ENCODE measurements around the gene CPN2.
A peak's percentile ranks its signal among the peaks of the same experiment; 100 is the strongest.

The CPN2 gene

GRCh38 chr3:194367992-194368841 is 17.1 kb upstream of the CPN2 start:
- peak; percentile 10 for ATAC-seq
- TF ChIP-seq GLIS3 (CRISPR knock-in tag; IDR thresholded peaks at IDR 0.05) (no peak), TSHZ2 (CRISPR knock-in tag; IDR thresholded peaks at IDR 0.05) (no peak), SNAI2 (CRISPR knock-in tag; IDR thresholded peaks at IDR 0.05) (no peak), ZNF8 (CRISPR knock-in tag; IDR thresholded peaks at IDR 0.05) (no peak), PATZ1 (CRISPR knock-in tag; IDR thresholded peaks at IDR 0.05; ENCODE audit: borderline replicate concordance) (no peak), TCF4 (CRISPR knock-in tag; IDR thresholded peaks at IDR 0.05; ENCODE audit: borderline replicate concordance) (peak; percentile 55; the same call in 1 of the 2 replicates)

DNA sequence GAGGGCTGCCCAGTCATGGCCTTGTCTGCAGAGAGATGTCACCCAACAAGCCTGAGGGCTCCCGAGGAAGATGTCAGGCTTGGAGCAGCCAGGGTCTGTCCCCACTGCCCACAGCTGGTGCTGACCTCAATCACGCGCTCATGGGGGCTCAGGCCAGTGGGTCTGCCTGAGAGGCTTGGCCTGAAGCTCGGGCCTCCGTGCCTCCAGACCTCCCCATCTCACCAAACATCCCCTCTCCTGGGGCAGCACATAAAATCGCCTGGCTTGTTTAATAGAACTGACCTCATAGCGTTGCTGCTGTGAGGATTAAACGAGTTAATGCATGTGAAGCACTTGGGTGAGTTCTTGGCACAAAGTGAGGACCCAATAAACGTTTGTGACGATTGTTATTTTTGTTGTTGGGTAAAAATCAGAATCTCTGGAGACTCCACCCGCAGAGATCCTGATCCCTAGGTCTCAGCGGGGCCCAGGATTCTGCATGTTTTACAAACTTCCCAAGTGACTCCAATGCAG is 14.9 kb upstream of the CPN2 start:
- ATAC-seq: no peak
- TF ChIP-seq ZNF8 (CRISPR knock-in tag; IDR thresholded peaks at IDR 0.05) (no peak), TCF4 (CRISPR knock-in tag; IDR thresholded peaks at IDR 0.05; ENCODE audit: borderline replicate concordance) (no peak), SNAI2 (CRISPR knock-in tag; IDR thresholded peaks at IDR 0.05) (no peak), ZNF70 (CRISPR knock-in tag; IDR thresholded peaks at IDR 0.05) (no peak), CREB5 (CRISPR knock-in tag; IDR thresholded peaks at IDR 0.05; ENCODE audit: low read depth) (no peak)
- TF ChIP-seq, protein P1, sequence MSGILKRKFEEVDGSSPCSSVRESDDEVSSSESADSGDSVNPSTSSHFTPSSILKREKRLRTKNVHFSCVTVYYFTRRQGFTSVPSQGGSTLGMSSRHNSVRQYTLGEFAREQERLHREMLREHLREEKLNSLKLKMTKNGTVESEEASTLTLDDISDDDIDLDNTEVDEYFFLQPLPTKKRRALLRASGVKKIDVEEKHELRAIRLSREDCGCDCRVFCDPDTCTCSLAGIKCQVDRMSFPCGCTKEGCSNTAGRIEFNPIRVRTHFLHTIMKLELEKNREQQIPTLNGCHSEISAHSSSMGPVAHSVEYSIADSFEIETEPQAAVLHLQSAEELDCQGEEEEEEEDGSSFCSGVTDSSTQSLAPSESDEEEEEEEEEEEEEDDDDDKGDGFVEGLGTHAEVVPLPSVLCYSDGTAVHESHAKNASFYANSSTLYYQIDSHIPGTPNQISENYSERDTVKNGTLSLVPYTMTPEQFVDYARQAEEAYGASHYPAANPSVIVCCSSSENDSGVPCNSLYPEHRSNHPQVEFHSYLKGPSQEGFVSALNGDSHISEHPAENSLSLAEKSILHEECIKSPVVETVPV (CRISPR knock-in tag; IDR thresholded peaks at IDR 0.05): no peak

DNA sequence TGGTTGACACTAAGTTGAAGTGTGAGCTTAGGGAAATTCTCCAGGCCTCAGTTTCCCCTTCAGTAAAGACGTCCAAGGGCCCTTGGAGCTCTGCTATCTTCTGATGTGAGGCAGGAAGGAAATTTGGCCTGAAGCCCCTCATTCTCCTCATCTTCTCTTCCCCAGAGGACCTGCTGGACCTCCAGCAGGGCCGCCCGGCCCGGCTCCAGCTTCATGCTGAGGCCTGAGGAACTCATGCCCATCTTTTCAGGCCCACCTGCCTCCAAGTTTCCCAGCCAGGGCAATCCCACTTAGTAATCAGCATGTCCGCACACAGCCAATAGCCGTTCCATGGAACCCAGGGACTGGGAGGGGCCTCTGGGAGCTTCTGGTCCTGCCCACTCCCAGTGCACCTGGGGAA is 14.4 kb upstream of the CPN2 start:
- no peak for ATAC-seq
- TF ChIP-seq ARNTL (CRISPR knock-in tag; IDR thresholded peaks at IDR 0.05; ENCODE audit: borderline replicate concordance, low read depth): no peak
- no peak for TF ChIP-seq ZNF8 (CRISPR knock-in tag; IDR thresholded peaks at IDR 0.05)
- no peak for TF ChIP-seq TOX (CRISPR knock-in tag; IDR thresholded peaks at IDR 0.05; ENCODE audit: borderline replicate concordance)
- no peak for TF ChIP-seq RARB (CRISPR knock-in tag; IDR thresholded peaks at IDR 0.05)
- no peak for TF ChIP-seq BACH2 (CRISPR knock-in tag; IDR thresholded peaks at IDR 0.05; ENCODE audit: borderline replicate concordance)
- TF ChIP-seq ESRRG (CRISPR knock-in tag; IDR thresholded peaks at IDR 0.05): no peak
- TF ChIP-seq POU6F1 (CRISPR knock-in tag; IDR thresholded peaks at IDR 0.05; ENCODE audit: borderline replicate concordance, low read depth): no peak
- no peak for TF ChIP-seq ZFP3 (CRISPR knock-in tag; IDR thresholded peaks at IDR 0.05)
- TF ChIP-seq CREB5 (CRISPR knock-in tag; IDR thresholded peaks at IDR 0.05; ENCODE audit: low read depth): no peak
